GM18499 (cell line): ENCODE measurements around the gene ZGPAT.

Experiments
- ATAC-seq: cut with Tn5 transposase; IDR thresholded peaks from one replicate; pipeline ENCODE4 v1.9.1; 2021; ENCODE audit warnings: moderate number of reproducible peaks; ENCODE audit not compliant: insufficient read depth, unreplicated experiment

The ZGPAT gene

GRCh38 chr20:63678071-63678470, 29.8 kb upstream of the ZGPAT start:
- no peak for ATAC-seq

DNA sequence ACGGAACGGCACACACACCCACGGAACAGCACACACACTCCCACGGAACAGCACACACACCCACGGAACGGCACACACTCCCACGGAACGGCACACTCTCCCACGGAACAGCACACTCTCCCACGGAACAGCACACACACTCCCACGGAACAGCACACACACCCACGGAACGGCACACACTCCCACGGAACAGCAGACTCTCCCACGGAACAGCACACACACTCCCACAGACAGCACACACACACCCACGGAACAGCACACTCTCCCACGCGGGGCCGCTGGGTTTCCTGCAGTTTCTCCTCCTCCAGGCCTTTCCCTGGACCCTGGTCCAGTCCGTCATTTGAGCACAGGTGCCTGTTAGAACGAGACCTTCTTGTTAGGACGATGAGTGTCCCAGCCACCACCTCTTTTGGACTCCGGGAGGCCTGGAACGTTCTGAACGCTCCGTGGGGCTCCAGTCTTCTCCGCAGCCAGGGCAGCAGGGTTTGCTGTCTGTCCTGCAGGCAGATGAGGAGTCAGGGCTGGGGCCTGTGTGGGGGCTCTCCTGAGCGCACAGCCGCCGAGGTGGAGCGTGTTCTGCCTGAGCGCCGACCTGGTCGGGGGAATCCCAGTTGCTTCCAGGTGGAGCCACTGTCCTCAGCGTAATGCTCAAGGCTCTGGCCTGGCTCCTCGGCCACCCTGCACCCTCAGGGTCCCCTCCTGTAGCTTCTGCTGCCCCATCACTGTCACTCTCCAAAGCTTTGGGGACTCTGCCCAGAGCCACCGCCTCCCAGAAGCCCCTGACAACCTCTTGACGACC, 29.0 kb upstream of the ZGPAT start:
- ATAC-seq = no peak

GRCh38 chr20:63679799-63680305, 28.0 kb upstream of the ZGPAT start:
- no peak for ATAC-seq

DNA sequence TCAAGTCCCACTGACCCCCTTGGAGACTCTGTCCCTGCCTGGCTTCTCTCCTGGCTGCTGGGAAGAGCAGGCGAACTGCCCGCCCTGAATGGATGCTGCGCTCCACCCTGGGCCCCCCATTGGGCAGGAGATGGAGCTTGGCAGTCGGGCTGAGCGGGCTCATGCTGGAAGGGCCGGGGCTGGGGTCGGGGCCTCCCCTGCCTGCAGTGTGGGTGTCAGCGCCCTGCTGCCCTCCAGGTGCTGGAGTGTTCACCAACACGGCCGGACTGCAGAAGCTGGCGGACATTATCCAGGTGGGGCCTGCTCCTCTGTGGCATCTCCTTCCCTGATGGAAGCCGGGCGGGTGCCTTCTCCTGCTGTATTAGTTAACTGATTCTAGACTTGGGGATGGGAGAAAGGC, 27.4 kb upstream of the ZGPAT start:
- ATAC-seq = no peak

DNA sequence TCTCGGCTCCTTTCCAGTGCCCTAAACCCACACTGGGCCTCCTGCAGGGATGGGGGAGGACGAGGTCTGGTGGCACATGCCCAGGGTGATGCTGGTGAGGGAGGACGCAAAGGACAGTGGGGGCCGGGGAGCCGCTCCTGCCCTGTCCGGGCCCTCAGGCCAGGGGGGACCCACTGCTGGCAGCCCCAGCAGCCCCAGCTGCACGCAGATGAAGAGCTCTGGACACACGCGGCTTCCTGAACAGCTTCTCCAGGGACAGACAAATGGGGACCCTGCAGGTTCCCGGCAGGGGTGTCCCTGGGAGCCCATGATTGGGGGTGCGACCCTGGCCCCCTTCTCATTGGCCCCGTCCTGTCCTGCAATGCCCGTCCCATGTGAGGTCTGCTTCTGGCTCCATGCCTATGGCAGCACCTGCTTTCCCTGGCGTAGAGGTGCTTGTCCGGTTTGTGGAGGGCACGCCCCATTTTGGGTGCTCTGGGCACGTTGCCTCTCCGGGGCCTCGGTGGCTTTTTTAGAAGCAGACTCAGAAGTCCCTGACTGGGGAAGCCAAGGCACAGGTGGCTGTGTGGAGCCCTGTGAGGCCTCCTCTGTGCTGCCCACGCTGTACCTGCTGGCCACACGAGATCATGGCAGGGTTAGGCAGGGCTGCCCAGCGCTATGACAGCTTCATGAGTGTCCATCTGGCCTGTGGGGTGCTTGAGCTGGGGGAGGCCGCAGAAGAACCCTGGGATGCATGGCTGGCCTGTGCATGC, 26.8 kb upstream of the ZGPAT start:
- ATAC-seq = no peak

GRCh38 chr20:63681609-63682142, 26.2 kb upstream of the ZGPAT start:
- ATAC-seq = no peak

DNA sequence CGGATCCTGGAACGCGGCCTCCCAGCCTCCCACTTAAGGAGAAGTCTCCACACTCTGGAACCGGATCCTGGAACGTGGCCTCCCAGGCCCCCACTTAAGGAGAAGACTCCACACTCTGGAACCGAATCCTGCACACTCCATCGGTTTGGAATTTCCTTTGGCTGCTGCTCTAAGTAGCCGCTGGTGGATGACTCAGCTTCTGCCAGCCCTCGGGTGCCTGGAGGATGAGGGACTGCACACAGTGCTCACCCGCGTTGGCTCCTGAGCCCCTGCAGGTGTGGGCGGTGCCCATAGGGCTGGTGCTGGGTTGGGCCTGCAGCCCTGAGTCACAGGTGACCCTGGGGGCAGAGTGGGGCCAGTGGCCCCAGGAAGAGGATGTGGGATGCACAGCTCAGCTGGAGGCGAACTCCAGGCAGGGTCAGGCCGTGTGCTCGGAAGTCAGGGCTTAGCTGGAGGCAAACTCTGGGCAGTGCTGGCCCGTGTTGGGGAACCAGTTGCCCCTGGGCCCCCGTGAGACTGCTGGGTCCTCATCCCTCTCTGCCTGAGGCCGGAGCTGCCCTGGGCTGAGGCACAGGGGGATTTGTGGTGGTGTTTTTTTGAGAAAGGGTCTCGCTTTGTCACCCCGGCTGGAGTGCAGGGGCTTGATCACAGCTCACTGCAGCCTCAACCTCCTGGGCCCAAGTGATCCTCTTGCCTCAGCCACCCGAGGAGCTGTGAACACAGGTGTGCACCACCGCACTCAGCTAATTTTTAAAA, 25.3 kb upstream of the ZGPAT start:
- ATAC-seq = no peak

DNA sequence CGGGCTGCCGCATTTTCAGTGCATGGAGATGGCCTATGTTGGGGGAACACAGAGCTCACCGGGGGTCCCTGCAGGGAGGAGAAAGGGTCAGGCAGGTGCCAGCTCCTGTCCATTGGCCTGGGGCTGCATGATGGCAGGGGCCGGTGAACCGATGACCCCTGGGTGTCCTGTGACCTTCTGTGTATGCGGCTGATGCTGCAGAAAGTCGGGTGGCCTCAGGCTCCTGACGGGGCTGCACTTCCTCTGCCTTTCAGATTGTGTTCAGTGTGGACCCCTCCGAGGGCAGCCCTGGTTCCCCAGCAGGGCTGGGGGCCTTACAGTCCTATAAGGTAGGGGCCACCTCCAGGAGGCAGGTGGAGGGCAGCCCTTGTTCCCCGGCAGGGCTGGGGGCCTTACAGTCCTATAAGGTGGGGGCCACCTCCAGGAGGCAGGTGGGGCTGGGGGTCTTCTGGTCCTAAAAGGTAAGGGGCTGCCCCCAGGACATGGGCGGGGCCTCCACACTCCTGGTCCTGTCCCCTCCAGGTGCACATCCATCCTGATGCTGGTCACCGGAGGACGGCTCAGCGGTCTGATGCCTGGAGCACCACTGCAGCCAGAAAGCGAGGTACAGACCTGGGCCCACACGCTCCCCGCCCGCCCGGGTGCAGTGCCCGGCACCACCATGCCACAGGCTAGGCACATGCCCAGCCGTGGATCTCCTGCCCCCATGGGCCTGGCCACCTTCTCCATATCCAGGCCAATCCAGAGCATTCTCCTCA, 22.4 kb upstream of the ZGPAT start:
- no peak for ATAC-seq

- ATAC-seq = no peak
These were observed 21.7 kb upstream of the ZGPAT start for GRCh38 chr20:63686094-63686491.

- ATAC-seq = no peak
These were observed 21.1 kb upstream of the ZGPAT start for GRCh38 chr20:63686492-63687321.

GRCh38 chr20:63687419-63688178, 20.2 kb upstream of the ZGPAT start:
- ATAC-seq = no peak

DNA sequence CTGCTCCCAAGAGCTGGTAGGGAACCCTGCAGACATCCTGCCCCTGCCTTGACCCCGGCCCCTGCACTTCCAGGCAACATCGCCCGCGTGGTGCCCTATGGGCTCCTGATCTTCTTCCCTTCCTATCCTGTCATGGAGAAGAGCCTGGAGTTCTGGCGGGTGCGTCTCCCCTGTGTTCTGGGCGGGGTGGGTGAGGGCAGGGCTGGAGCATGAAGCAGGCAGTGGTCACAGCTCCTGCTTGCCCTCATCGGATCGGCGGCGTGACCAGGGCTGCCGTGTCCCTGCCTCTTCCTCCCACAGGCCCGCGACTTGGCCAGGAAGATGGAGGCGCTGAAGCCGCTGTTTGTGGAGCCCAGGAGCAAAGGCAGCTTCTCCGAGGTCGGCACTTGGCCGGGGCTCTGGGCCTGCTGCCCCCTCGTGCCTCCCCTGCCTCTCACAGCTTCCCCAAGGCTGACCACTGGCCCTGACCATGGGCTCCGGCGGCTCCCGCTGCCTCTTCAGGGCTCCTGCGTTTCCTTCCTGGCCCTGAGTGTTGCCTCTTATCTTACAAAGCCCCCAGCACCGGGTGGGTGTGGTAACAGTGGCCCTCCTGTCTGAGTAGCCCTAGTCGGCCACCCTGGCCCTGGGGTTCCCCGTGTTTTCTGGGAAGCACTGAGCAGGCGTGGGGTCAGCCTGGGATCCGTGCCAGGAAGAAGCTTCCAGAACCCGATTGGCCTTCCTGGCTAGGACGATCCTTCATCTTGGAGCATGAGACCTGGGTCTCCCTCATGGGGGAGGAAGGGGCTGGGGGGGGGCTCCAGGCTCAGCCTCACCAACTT, 19.4 kb upstream of the ZGPAT start:
- ATAC-seq = no peak

DNA sequence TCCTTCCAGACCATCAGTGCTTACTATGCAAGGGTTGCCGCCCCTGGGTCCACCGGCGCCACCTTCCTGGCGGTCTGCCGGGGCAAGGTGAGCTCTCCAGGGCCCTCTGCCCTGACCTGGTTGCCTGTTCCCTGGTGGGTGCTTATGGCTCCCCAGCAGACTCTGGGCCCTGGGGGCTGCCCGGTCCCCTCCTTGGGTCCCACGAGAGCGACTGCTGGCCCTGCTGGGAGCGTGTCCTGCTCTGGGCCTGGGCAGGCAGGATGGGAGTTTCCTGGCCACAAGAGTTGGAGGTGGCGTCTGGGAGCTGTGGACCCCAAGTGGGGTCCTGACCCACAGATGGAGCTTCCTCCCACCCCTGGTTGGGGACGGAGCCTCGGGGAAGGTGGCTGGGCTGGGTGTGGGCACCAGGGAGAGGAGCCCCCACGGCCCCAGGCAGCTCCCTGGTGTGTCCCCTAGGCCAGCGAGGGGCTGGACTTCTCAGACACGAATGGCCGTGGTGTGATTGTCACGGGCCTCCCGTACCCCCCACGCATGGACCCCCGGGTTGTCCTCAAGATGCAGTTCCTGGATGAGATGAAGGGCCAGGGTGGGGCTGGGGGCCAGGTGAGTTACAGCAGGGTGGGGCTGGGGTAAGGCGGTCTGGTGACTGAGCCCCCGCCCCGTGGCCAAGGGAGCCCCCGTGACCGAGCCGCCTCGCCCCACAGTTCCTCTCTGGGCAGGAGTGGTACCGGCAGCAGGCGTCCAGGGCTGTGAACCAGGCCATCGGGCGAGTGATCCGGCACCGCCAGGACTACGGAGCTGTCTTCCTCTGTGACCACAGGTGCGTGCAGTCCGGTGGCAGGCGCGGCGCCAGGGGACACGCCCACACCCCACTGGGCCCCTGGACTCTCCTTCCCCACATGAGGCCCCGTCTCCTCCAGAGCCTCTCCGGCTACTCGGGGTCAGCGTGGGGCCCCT, 18.5 kb upstream of the ZGPAT start:
- no peak for ATAC-seq

- ATAC-seq = no peak
These were observed 17.6 kb upstream of the ZGPAT start for GRCh38 chr20:63690003-63690897.

DNA sequence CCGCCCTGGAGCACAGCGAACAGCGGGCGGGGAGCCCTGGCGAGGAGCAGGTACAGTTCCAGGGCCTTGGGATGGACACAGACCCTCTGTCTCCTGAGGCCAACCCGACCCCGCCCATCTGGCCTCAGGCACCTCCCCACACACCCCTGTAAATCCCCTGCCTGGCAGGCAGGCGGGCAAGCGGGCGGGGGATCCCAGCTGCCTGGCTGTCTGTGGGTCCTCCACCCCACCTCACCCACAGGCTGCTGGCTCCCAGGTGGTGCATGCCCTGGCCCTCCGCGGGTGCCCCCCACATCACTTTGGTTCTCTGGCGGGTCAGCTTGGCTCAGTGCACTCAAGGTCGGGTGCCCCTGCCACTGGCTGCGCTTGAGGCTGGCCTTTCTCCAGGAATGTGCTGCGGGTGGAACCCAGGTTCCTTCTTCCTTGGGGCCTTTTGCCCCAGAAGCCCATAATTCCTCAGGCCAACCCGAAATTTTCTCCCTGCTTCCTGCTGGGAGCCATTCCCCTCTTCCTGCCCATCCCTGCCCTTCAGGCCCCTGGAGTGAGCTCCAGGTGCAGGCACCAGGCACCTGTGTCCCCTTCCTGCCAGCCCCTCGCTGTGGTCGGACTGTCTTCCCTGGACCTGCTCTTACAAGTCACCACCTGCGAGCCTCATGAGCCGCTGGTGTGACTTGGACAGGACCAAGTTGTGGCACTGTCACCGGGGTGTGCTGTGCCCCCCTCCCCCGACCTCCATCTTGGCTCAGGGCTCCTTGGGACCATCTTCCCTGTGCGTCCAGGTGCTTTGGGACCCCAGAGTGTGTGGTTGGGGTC, 16.7 kb upstream of the ZGPAT start:
- ATAC-seq = no peak
